ENCODE results near the gene SCGB3A1.
A peak's percentile ranks its signal among the peaks of the same experiment; 100 is the strongest.

SCGB3A1 gene

GRCh38 chr5:180623411-180623834 is 32.1 kb upstream of the SCGB3A1 start:
- Histone ChIP-seq H3K36me3 (no peaks in the 10 kb centered on the region), H3K27ac (no peak overlapping the region), H3K4me3 (ENCODE audit: low read depth, low read length) (no peak overlapping the region), H3K9me3 (ENCODE audit: severe bottlenecking) (no peaks in the 10 kb centered on the region), H3K27me3 (ENCODE audit: insufficient read depth, low read depth, severe bottlenecking) (no peaks in the 10 kb centered on the region)
- DNase-seq, result no peak
- TF ChIP-seq CTCF (IDR thresholded peaks at IDR 0.05; ENCODE audit: low read depth, low read length), result no peak

- TF ChIP-seq CTCF (IDR thresholded peaks at IDR 0.05; ENCODE audit: low read depth, low read length), result no peak
- Histone ChIP-seq H3K36me3 (no peaks in the 10 kb centered on the region), H3K27ac (no peak overlapping the region), H3K9me3 (ENCODE audit: severe bottlenecking) (no peaks in the 10 kb centered on the region), H3K27me3 (ENCODE audit: insufficient read depth, low read depth, severe bottlenecking) (no peaks in the 10 kb centered on the region), H3K4me3 (ENCODE audit: low read depth, low read length) (no peak overlapping the region)
- DNase-seq, result no peak
Observed at GRCh38 chr5:180622910-180623309, 31.6 kb upstream of the SCGB3A1 start.

- TF ChIP-seq CTCF (IDR thresholded peaks at IDR 0.05; ENCODE audit: low read depth, low read length), result no peak
- no peaks in the 10 kb centered on the region for H3K9me3 ChIP-seq (ENCODE audit: severe bottlenecking)
Observed at GRCh38 chr5:180621311-180621710, 30.0 kb upstream of the SCGB3A1 start.

GRCh38 chr5:180620014-180620413 is 28.7 kb upstream of the SCGB3A1 start:
- Histone ChIP-seq H3K27me3 (ENCODE audit: insufficient read depth, low read depth, severe bottlenecking) (no peaks in the 10 kb centered on the region), H3K27ac (no peak overlapping the region), H3K36me3 (no peaks in the 10 kb centered on the region), H3K4me3 (ENCODE audit: low read depth, low read length) (no peak overlapping the region), H3K9me3 (ENCODE audit: severe bottlenecking) (no peaks in the 10 kb centered on the region)
- no peak for TF ChIP-seq CTCF (IDR thresholded peaks at IDR 0.05; ENCODE audit: low read depth, low read length)
- DNase-seq, result no peak

More at GRCh38 chr5:180621311-180621710, 30.0 kb upstream of the SCGB3A1 start:
- H3K36me3 ChIP-seq, result no peaks in the 10 kb centered on the region
- DNase-seq, result no peak
- no peak overlapping the region for H3K27ac ChIP-seq
- H3K4me3 ChIP-seq (ENCODE audit: low read depth, low read length), result no peak overlapping the region
- H3K27me3 ChIP-seq (ENCODE audit: insufficient read depth, low read depth, severe bottlenecking), result no peaks in the 10 kb centered on the region

- DNase-seq, result no peak
- no peak overlapping the region for H3K4me3 ChIP-seq (ENCODE audit: low read depth, low read length)
- no peaks in the 10 kb centered on the region for H3K27me3 ChIP-seq (ENCODE audit: insufficient read depth, low read depth, severe bottlenecking)
- no peak overlapping the region for H3K27ac ChIP-seq
- TF ChIP-seq CTCF (IDR thresholded peaks at IDR 0.05; ENCODE audit: low read depth, low read length), result no peak
- no peaks in the 10 kb centered on the region for H3K36me3 ChIP-seq
- H3K9me3 ChIP-seq (ENCODE audit: severe bottlenecking), result no peaks in the 10 kb centered on the region
Observed at GRCh38 chr5:180619563-180619915, 28.2 kb upstream of the SCGB3A1 start.

- H3K27me3 ChIP-seq (ENCODE audit: insufficient read depth, low read depth, severe bottlenecking), result no peaks in the 10 kb centered on the region
- TF ChIP-seq CTCF (IDR thresholded peaks at IDR 0.05; ENCODE audit: low read depth, low read length), result peak; percentile 61
- peak overlapping the region; percentile 43 for H3K4me3 ChIP-seq (ENCODE audit: low read depth, low read length)
- H3K9me3 ChIP-seq (ENCODE audit: severe bottlenecking), result no peaks in the 10 kb centered on the region
- DNase-seq, result peak; percentile 64
- no peaks in the 10 kb centered on the region for H3K36me3 ChIP-seq
- peak overlapping the region; percentile 81 for H3K27ac ChIP-seq
Observed at GRCh38 chr5:180618829-180619562, 27.7 kb upstream of the SCGB3A1 start.
